HG03064 (cell line): ENCODE results near the gene CLCN7.

Source experiments
- ATAC-seq: cut with Tn5 transposase; IDR thresholded peaks from one replicate; pipeline ENCODE4 v1.9.1; 2021; ENCODE audit warnings: low read depth; ENCODE audit not compliant: unreplicated experiment

Gene CLCN7

DNA sequence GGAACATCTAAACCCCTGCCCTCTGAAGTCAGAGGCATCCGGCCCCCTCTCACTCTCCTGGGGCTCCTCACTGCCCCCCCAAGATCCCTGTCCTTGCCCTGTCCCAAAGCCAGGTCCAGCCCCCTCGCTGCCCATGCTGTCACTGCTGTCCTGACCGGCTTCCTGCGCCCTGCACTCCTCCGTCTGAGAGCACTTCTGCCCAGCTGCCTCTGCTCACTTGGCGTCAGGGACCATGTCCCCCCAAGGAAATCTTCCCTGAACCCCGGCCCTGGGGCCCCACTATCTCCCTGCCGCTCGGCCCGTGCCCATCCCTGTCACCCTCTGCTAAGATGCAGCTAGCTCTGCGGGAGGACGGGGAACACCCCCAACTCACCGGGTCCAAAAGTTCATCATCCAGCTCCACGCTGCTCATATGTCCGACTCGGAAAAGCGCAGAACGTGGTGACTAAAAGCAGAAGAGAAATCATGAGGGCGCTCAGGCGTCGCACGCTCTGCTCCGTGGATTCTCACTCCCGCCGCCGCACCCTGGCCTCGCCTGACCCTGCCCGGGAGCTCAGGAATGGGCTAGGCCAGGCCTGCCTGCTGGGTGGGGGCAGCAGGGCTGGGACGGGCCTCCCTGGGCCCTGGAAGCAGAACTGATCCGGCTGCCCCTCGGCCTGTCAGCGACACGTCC lies 9.8 kb downstream of the CLCN7 start:
- no peak for ATAC-seq

DNA sequence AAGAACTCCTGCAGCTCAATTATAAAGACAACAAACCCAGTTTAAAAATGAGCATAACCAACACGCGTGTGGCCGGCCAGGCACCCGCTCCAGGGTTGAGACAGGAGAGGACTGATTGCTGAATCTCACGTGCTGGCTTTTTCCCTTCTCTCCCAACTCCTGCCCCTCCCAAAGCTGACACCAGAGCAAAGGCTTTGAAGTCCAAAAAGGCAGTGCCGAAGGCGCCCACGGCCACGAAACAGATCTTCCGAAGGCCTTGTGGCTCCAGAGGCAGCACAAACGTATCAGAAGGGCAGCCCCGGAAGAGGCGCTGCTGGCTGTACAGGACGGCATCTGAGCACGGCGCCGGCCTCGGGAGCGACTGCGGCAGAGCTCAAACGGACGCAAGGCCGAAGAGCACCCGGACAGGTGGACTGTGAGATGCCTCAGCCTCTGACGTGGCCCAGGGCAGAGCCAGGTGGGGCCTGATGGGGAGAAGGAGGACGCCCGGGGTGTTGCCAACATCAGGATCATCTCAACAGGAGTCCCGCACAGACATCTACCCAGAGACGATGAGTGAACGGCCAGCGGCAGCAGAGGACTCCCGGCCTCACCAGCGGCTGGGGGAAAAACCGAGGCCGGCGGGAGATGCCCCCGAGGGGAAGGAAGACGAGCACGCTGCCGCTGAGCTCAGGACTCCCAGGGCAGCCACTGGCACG lies 10.5 kb downstream of the CLCN7 start:
- ATAC-seq, result no peak

DNA sequence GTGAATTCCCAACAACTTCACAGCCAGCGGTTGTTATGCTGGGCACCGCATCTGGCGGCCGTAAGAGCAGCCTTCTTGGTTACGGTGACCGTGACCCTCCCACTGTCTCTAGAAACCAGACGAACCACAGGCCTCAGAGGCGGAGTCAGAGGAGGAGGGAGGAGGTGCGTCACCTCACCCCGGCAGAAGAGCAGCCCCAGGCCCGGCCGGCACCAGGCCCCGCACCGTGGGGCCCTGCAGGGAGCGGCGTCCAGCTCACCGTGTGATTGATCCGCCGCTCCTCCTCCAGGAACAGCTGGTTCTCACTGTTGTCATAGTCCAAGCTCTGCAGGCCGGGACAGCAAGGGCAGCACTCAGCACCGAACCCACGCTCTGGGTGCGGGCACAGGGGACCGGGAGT lies 13.7 kb downstream of the CLCN7 start:
- no peak for ATAC-seq

DNA sequence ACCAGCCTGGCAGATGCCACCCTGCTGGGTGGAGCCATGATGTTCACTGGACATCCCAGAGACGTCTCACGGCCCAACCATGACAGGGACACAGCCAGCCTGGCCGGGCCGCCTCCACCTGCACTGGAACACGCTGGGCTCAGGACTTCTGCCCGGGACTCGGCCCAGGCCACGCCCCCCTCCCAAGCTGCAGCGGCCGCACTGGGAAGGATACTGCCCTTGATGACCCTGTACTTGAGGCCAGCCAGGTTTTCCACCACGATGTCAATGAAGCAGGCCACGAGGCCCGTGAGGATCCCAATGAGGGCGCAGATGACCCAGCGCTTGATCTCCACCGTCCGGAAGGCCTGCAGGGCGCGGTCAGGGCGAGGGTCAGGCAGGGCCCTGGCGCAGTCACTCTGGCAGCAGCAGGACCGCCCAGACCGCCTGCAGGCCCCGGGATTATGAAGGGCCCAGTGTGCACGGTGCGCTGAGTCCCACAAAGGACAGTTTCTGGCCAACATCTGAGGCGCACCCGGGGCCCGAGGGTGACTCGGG lies 14.2 kb downstream of the CLCN7 start:
- ATAC-seq, result no peak

- ATAC-seq, result no peak
These were observed 14.9 kb downstream of the CLCN7 start for GRCh38 chr16:1459967-1460366.

GRCh38 chr16:1458977-1459341 lies 15.9 kb downstream of the CLCN7 start:
- ATAC-seq, result no peak

GRCh38 chr16:1458336-1458976 lies 16.4 kb downstream of the CLCN7 start:
- no peak for ATAC-seq

GRCh38 chr16:1457489-1458245 lies 17.2 kb downstream of the CLCN7 start:
- ATAC-seq, result no peak

DNA sequence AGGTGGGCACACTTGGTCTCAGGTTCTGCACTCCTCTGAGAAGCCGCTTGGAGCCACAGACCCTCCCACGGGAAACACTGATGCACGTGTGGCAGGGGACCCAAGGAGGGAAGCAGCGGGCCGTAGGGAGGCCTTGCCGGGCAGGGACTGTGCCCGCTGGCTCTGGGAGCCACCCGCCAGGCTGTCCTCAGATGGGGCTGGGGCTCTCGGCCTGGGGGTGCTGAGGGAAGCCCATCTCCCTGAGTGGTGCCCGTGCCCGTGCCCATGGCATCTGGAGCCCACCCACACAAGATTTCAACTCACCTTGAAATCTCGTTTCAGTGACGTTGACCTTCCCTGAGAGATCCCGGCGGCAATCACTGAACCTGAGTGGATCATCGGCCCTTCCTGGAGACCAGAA lies 17.9 kb downstream of the CLCN7 start:
- ATAC-seq, result no peak

DNA sequence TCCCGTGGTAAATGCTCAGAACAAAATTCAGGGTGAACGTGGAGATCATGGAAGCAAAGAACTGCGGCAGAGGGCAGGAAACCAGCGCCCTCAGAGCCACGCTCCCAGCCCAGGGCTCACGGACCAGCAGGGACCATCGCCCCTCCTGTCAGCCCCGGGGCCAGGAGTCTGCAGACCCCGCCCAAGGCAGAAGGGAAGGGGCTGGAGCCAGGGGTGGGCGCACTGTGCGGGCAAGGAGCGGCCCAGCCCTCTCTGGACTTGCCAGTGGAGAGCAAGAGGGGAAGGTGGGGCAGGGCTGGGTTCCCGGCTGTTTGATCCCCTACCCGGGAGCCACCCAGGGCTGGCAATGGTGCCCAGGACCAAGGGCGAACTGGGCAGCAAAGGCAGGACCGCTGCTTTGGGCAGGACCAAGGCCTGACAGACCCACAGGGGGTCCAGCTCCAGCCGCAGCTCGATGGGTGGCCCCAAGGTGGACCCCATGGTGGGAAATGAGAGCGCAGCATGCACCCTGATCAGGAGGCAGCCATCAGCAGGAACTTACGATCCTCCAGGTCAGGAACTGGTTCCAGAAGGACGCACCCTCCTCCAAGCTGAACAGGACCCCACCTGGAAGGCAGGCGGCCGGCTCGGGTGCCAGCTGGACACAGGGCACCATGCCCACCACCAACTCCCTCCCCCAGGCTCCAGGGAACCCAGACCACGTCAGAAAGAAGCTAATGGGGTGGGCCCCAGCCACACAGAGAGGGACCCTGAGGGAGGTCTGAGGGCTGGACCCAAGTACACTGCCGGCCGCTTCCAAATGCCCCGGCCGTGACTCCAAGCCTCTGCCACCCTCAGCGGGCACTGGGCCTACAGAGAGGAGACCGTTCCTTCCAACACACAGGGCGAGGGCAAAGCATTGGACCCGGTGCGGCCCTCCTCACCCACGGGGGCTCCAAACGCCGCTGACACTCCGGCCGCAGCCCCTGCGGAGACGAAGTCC lies 19.3 kb downstream of the CLCN7 start:
- no peak for ATAC-seq

- no peak for ATAC-seq
These were observed 20.3 kb downstream of the CLCN7 start for GRCh38 chr16:1454561-1454960.

DNA sequence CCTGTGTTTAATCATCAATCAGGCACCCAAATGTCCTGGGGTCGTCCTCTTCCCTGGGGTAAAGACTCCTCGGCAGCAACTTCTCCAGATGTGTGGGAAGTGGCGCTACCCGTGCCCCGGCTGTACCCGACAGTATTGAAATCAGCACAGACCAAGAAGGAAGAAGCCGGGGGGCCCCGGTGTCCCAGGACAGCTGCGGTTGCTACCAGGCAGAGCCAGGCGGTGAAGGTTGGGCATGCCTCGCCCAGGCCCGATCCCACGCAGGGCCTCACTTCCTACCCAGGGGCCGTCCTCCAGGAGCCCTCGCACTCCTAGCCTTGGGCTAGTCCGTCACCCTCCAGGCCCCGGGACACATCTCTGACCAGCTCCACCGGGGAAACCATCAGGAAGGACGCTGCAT lies 21.5 kb downstream of the CLCN7 start:
- no peak for ATAC-seq

DNA sequence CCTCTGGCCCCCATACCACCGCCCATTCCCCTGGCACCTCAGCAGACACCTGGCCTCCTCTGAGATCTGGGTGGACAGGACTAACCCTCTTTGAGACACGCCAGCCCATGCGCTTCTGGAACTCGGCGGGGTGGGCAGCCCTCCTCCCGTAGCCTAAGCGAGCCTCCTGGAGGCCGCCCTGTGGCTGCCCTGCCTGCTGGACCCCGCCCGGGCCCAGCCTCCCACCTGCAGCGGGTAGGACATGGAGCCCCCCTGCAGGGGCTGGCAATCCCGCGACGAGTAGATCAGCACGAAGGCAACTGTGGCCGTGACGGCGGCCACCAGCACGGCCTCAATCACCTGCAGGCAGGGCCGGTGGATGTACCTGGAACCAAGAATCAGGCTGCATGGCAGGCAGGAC lies 22.3 kb downstream of the CLCN7 start:
- no peak for ATAC-seq

DNA sequence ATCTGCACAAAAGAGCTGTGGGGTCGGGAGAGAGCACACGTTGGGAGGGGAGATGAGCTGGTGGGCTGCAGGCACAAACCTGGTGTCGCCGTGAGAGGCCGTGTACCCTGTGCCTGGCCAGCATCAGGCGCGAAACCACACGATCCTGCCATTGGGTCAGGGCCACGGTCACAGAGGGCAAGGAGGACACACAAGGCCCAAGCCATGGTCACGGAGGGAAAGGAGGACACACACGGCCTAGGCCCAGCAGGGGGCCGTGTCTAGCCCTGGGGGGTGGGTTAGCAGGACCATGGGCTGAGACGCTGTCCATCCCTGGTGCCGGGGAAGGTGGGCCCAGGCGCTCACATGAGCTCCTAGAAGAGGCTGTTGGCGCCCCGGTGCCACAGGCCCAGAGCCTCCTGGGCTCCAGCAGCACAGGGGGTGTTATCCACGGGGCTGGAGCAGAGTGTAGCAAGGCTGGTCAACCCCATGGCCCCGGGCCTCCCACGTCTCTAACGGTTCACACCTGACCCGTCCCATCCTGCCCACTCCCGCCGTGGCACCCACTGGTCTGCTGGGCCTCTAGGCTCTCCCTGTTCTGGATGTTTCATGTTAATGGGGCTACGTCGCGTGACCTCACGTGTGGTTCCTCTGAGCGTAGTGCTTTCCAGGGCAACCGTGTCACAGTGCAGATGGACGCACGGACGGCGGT lies 23.0 kb downstream of the CLCN7 start:
- ATAC-seq, result no peak

GRCh38 chr16:1450841-1451240 lies 24.0 kb downstream of the CLCN7 start:
- ATAC-seq, result no peak

DNA sequence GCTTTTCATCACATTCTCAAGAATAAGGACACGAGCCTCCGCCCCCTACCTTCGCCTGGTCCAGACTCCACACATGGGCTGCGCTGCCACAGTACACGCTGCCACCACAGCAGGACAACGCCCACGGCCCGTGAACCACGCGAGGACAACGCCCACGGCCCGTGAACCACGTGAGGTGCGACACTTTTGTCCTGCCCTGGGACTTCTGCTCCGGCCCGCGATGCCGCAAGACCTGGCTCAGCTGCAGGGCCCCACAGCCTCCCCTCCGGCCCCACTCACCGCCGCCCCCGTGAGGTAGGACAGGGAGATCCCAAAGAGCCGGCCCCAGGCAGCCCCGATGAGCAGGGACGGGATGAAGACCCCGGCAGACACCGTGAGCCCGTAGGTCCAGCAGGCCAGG lies 24.6 kb downstream of the CLCN7 start:
- ATAC-seq, result no peak

- no peak for ATAC-seq
These were observed 25.5 kb downstream of the CLCN7 start for GRCh38 chr16:1449201-1449788.

DNA sequence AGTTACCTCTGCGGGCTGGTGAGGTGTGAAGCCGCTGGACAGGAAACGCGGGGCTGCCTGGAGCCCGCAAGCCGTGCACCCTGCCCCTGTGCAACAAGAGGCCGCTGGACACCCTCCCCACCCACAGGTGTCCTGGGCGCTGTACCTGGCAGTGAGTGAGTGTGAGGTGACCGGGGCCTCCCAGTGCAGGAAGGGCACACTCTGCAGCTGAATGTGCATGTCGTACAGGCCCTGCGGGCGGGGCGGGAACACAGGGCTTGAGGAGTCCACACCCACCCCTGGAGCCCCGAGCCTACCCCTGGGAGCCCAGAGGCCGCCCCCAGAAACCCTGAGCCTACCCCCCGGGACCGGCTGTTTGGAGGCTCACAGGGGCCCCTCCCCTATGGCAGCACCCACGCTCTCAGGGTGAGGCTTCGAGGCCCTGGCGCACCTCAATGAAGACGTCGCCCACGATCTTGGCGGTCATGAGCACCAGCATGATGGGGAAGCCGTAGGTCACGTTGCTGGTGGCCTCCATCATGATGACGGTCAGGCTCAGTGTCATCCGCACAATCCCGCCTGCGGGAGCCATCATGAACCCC lies 26.2 kb downstream of the CLCN7 start:
- ATAC-seq, result no peak

- no peak for ATAC-seq
These were observed 26.9 kb downstream of the CLCN7 start for GRCh38 chr16:1447965-1448364.
